ENCODE measurements around the gene RPS23. TPM values are rescaled to one million over a fixed set of nuclear protein-coding genes. Genes with fewer than 3 reads are reported as not detected.

Gene RPS23
- total RNA-seq, 2 donors from 2014 or later, result 1,337 to 2,849 TPM

DNA sequence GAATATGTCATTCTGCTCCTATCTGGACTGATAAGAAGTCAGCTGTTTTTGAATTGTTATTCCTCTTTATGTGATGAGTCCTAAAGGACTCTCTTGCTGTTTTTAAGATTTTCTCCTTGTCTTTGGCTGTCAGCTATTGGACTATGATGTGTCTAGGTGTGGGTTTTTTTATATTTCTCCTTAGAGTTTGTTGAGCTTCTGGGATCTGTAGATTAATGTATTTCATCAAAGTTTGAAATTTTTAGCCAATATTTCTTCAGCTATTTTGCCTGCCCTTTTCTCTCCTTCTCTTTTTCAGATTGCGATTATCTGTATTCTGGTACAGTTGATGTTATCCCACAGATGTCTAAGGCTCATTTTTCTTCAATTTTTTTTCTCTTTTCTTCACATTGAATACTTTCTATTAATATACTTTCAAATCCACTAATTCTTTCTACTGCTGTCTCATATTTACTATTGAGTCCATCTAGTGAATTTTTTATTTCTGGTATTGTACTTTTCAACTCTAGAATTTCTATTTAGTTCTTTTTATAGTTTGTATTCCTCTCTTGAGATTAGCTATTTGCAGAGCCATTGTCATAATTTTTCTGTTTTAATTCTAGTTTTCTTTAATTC is 31.1 kb downstream of the RPS23 start:
- no peaks in the 10 kb centered on the region for H3K27me3 ChIP-seq
- no peaks in the 10 kb centered on the region for H3K36me3 ChIP-seq
- peaks cover 0 to 24% of the 10 kb centered on the region in 2 donors for H3K9me3 ChIP-seq
- no peak for DNase-seq (ENCODE audit: low spot score)
- no peak overlapping the region for H3K27ac ChIP-seq
- H3K4me3 ChIP-seq, result no peak overlapping the region
- H3K4me1 ChIP-seq, result no peaks in the 10 kb centered on the region
- TF ChIP-seq, protein P1, sequence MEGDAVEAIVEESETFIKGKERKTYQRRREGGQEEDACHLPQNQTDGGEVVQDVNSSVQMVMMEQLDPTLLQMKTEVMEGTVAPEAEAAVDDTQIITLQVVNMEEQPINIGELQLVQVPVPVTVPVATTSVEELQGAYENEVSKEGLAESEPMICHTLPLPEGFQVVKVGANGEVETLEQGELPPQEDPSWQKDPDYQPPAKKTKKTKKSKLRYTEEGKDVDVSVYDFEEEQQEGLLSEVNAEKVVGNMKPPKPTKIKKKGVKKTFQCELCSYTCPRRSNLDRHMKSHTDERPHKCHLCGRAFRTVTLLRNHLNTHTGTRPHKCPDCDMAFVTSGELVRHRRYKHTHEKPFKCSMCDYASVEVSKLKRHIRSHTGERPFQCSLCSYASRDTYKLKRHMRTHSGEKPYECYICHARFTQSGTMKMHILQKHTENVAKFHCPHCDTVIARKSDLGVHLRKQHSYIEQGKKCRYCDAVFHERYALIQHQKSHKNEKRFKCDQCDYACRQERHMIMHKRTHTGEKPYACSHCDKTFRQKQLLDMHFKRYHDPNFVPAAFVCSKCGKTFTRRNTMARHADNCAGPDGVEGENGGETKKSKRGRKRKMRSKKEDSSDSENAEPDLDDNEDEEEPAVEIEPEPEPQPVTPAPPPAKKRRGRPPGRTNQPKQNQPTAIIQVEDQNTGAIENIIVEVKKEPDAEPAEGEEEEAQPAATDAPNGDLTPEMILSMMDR (IDR thresholded peaks at IDR 0.05), result no peak

DNA sequence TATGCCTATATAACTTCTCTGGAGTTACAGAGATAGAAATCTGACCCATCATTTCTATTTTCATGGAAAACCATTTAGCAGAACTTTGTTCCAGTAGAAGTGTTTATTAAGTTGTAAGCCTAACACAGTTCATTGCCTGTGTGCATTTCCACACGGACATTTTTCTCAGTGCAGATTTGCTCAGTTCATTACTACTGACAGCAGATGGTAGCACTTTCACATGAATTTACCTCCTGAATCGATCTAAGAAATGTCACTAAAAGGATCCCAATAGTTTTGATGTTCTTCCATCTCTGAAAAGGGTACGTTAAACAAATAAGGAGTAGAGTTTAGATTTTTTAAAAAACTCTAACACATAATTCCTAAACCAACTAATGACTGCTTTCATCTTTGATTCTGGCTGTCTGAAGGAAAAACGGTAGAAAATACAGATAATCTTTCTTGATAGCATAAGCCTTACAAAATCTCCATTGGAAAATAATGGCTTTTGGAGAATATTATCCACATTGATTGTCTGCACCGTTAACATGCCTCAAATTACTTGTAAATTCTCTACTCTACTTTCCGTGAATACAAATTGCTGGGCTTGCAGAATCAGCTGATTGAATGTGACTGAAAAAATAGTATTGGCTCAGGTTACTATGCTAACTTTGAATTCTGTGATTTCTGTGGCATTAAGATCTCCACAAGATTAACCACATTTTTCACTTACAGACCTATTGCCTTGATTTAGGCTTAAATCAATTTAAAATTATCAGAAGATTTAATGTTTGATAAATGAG is 33.1 kb downstream of the RPS23 start:
- Histone ChIP-seq H3K27ac (no peak overlapping the region), H3K4me1 (no peaks in the 10 kb centered on the region), H3K36me3 (no peaks in the 10 kb centered on the region), H3K9me3 (peaks cover 0 to 24% of the 10 kb centered on the region in 2 donors), H3K27me3 (no peaks in the 10 kb centered on the region), H3K4me3 (no peak overlapping the region)
- no peak for DNase-seq (ENCODE audit: low spot score)
- TF ChIP-seq, protein P1 (IDR thresholded peaks at IDR 0.05), result no peak

DNA sequence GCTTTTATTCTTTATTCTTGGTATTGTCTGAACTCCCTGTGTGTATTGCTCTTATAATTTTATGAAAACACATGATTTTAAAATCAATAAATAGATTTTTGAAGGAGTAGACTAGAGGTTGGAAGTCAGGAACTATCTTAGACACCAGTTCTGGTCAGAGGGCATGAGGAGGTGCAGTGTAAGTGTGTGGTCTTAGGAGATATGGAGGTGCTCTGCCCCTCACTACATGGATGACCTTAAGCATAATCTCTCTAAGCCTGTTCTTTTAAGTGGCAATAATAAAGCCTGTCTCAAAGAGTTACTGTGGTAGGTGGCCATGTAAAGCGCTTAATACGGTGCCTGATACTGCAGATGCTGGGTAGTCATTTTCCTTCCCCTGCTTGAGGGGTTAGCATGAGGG is 34.0 kb downstream of the RPS23 start:
- Histone ChIP-seq H3K27ac (no peak overlapping the region), H3K36me3 (no peaks in the 10 kb centered on the region), H3K4me3 (no peak overlapping the region), H3K9me3 (peaks cover 0 to 24% of the 10 kb centered on the region in 2 donors), H3K4me1 (no peaks in the 10 kb centered on the region), H3K27me3 (no peaks in the 10 kb centered on the region)
- no peak for DNase-seq (ENCODE audit: low spot score)
- TF ChIP-seq, protein P1 (IDR thresholded peaks at IDR 0.05), result no peak

DNA sequence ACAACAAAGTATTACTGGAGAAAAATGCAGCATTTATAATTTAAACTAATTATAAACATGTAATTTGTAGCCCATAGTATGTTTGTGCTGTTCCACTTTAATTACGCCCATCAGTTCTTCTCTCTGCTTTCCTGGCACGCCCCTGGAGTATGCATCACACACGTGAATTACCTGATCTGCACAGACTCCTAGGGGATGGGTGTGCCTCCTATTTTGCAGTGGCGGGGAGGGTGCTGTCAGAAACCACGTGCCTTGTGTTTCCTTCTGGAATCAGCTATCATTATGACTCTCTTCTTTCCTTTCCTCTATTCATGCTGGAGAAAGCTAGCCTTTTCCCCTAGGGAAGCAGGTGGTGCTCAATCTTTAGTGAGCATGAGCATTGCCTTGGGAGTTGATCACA is 43.3 kb downstream of the RPS23 start:
- H3K36me3 ChIP-seq, result no peaks in the 10 kb centered on the region
- H3K4me3 ChIP-seq, result no peak overlapping the region
- TF ChIP-seq, protein P1 (IDR thresholded peaks at IDR 0.05), result no peak
- H3K27me3 ChIP-seq, result no peaks in the 10 kb centered on the region
- DNase-seq (ENCODE audit: low spot score), result no peak
- H3K9me3 ChIP-seq, result no peaks in the 10 kb centered on the region
- peaks cover 0 to 8% of the 10 kb centered on the region in 2 donors for H3K4me1 ChIP-seq
- H3K27ac ChIP-seq, result no peak overlapping the region

DNA sequence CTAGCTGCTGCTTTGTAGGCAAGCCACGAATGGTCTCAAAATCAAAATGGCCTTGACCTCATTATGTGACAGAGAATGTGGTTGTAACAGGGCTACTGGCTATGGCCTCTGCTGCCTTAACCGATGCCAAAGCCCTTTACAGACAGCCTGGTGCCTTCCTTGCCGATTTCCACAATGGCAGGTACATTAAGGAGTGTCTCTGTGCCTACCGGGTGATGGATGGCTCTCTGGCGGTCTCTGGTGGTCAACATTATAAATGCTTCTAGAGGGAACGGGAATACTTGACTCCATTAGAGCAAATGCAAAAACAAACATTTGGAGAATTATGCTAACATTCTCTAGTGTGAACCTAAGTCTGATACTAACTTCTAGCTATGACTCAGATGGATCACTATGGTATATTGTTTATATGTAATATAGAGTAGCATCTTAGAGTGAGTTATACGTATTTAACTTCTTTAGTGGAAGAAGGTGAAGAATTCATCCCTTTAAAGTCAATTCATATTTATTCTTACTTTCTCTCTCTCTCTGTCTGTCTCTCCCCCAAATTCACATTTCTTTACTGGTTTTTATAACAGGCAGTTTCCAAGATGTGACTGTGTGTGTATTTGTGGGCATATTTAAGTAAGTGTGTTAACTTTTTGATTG is 52.5 kb downstream of the RPS23 start:
- no peak overlapping the region for H3K27ac ChIP-seq
- DNase-seq (ENCODE audit: low spot score), result peak; percentile 63
- H3K4me1 ChIP-seq, result peaks cover 0 to 3% of the 10 kb centered on the region in 2 donors

More for the DNA sequence above, 52.5 kb downstream of the RPS23 start:
- Histone ChIP-seq H3K4me3 (no peak overlapping the region), H3K36me3 (no peaks in the 10 kb centered on the region), H3K27me3 (no peaks in the 10 kb centered on the region), H3K9me3 (no peaks in the 10 kb centered on the region)
- TF ChIP-seq, protein P1 (IDR thresholded peaks at IDR 0.05), result peak; percentile 58 to 90

Measured in right atrium auricular region (tissue), 2 donors.